ENCODE measurements around the gene ZNF594. TPM values are rescaled to one million over a fixed set of nuclear protein-coding genes. Genes with fewer than 3 reads are reported as not detected.

ZNF594 gene
- total RNA-seq, 1 donor: 8.7 TPM

GRCh38 chr17:5198472-5198871 is 6.8 kb upstream of the ZNF594 start:
- H3K79me2 ChIP-seq (ENCODE audit: insufficient read depth, low read length): peaks cover 4% of the 10 kb centered on the region
- H3K4me1 ChIP-seq (ENCODE audit: insufficient read depth, low read length): peaks cover 7% of the 10 kb centered on the region
- TF ChIP-seq CTCF (IDR thresholded peaks at IDR 0.05; ENCODE audit: extremely low read depth, low read depth, low read length): no peak
- no peak overlapping the region for H3K27ac ChIP-seq (ENCODE audit: low read depth, low read length)
- peaks cover 8% of the 10 kb centered on the region for H4K20me1 ChIP-seq (ENCODE audit: insufficient read depth, low read length)
- no peaks in the 10 kb centered on the region for H3K9me3 ChIP-seq (ENCODE audit: low read depth, low read length)
- H3K4me2 ChIP-seq (ENCODE audit: insufficient read depth, low read length): no peak overlapping the region
- no peak overlapping the region for H2AFZ ChIP-seq (ENCODE audit: low read length)
- no peaks in the 10 kb centered on the region for H3K36me3 ChIP-seq (ENCODE audit: insufficient read depth, low read length)
- no peak overlapping the region for H3K4me3 ChIP-seq (ENCODE audit: insufficient read depth, low read length)
- H3K27me3 ChIP-seq (ENCODE audit: insufficient read depth, low read length): no peaks in the 10 kb centered on the region
- DNase-seq (ENCODE audit: insufficient read length, low spot score, missing footprints): no peak

GRCh38 chr17:5194346-5194745 is 2.7 kb upstream of the ZNF594 start:
- Histone ChIP-seq H3K4me3 (ENCODE audit: insufficient read depth, low read length) (no peak overlapping the region), H3K79me2 (ENCODE audit: insufficient read depth, low read length) (peaks cover 27% of the 10 kb centered on the region), H4K20me1 (ENCODE audit: insufficient read depth, low read length) (peaks cover 5% of the 10 kb centered on the region), H3K4me1 (ENCODE audit: insufficient read depth, low read length) (peaks cover 9% of the 10 kb centered on the region), H3K36me3 (ENCODE audit: insufficient read depth, low read length) (peaks cover 6% of the 10 kb centered on the region), H3K27ac (ENCODE audit: low read depth, low read length) (no peak overlapping the region), H2AFZ (ENCODE audit: low read length) (no peak overlapping the region), H3K4me2 (ENCODE audit: insufficient read depth, low read length) (no peak overlapping the region), H3K9me3 (ENCODE audit: low read depth, low read length) (no peaks in the 10 kb centered on the region), H3K27me3 (ENCODE audit: insufficient read depth, low read length) (no peaks in the 10 kb centered on the region)
- TF ChIP-seq CTCF (IDR thresholded peaks at IDR 0.05; ENCODE audit: extremely low read depth, low read depth, low read length): no peak
- DNase-seq (ENCODE audit: insufficient read length, low spot score, missing footprints): no peak

GRCh38 chr17:5184288-5184687 is 7.4 kb downstream of the ZNF594 start:
- Histone ChIP-seq H3K4me1 (ENCODE audit: insufficient read depth, low read length) (no peaks in the 10 kb centered on the region), H3K9me3 (ENCODE audit: low read depth, low read length) (peaks cover 58% of the 10 kb centered on the region), H3K27me3 (ENCODE audit: insufficient read depth, low read length) (no peaks in the 10 kb centered on the region), H3K27ac (ENCODE audit: low read depth, low read length) (no peak overlapping the region), H3K4me2 (ENCODE audit: insufficient read depth, low read length) (no peak overlapping the region), H3K79me2 (ENCODE audit: insufficient read depth, low read length) (peaks cover 2% of the 10 kb centered on the region), H3K36me3 (ENCODE audit: insufficient read depth, low read length) (peaks cover 24% of the 10 kb centered on the region), H3K4me3 (ENCODE audit: insufficient read depth, low read length) (no peak overlapping the region), H4K20me1 (ENCODE audit: insufficient read depth, low read length) (no peaks in the 10 kb centered on the region), H2AFZ (ENCODE audit: low read length) (no peak overlapping the region)
- no peak for TF ChIP-seq CTCF (IDR thresholded peaks at IDR 0.05; ENCODE audit: extremely low read depth, low read depth, low read length)
- no peak for DNase-seq (ENCODE audit: insufficient read length, low spot score, missing footprints)

- no peak for TF ChIP-seq CTCF (IDR thresholded peaks at IDR 0.05; ENCODE audit: extremely low read depth, low read depth, low read length)
- Histone ChIP-seq H3K27ac (ENCODE audit: low read depth, low read length) (no peak overlapping the region), H3K4me2 (ENCODE audit: insufficient read depth, low read length) (no peak overlapping the region), H3K4me1 (ENCODE audit: insufficient read depth, low read length) (no peaks in the 10 kb centered on the region), H3K27me3 (ENCODE audit: insufficient read depth, low read length) (no peaks in the 10 kb centered on the region), H3K4me3 (ENCODE audit: insufficient read depth, low read length) (no peak overlapping the region), H3K36me3 (ENCODE audit: insufficient read depth, low read length) (peaks cover 24% of the 10 kb centered on the region), H3K9me3 (ENCODE audit: low read depth, low read length) (peaks cover 63% of the 10 kb centered on the region), H4K20me1 (ENCODE audit: insufficient read depth, low read length) (no peaks in the 10 kb centered on the region), H2AFZ (ENCODE audit: low read length) (no peak overlapping the region), H3K79me2 (ENCODE audit: insufficient read depth, low read length) (no peaks in the 10 kb centered on the region)
- DNase-seq (ENCODE audit: insufficient read length, low spot score, missing footprints): no peak
Measured at GRCh38 chr17:5183410-5183793, 8.3 kb downstream of the ZNF594 start.

Data from osteoblast (primary cell).